HG03135 (cell line): Measurements from ENCODE around the gene MITD1.
"Not testable (repeated sequence)": the region's sequence is repeated elsewhere in the genome, so short reads cannot be mapped to it uniquely, and the experiment has no call there.

ENCODE experiments used
- ATAC-seq: cut with Tn5 transposase; IDR thresholded peaks from one replicate; pipeline ENCODE4 v1.9.1; 2021; ENCODE audit warnings: mild to moderate bottlenecking, moderate library complexity; ENCODE audit not compliant: unreplicated experiment

MITD1 gene

DNA sequence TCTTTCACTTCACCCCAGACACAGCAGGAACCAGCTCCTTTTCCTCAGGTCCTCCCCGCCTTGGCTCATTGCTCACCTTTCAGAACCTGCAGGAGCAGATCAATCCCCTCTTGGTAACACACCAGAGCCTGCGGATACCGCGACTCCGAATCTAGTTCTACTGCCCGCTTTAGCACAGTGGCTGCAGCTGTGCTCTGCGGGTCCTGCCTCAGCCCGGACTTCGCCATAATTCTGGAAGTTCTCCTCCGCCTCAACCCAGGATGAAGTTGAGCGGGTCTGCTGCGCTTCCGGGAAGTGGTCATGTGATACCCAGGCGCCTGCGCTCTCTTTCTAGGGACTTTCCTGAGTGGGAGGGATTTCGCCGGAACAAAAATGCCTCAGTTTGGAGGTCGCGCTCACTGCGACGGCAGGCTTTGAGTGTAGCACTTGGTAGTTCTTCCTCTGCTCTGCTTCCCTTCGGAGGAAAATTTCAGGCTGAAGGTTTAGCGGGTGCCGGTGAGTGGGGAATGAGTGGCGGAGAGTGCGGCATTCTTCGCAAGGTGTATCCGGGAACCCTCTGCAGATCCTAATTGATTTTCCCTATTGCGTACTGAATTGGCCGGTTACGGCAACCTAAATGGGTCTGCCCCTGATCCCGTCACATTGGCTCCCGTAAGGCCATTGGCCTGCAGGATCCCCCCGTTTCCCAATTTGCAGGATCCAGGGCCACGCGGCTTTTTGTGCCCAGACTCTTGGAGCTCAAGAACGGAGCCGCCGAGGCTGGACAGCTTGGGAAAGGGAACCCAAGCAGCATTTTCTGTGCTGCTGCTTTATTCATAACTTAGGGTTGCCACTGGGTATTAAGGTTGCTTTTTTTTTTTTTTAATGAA is at the start of gene MITD1, which contains the start of gene MRPL30:
Gene MITD1, minus strand, starts transcription at position 304 of the 869 bp plus-strand sequence. Its CDS starts 77 bp downstream, at position 227.
Gene MRPL30, plus strand, starts transcription at position 430 of the 869 bp plus-strand sequence. CDS start 5,020 bp downstream, outside the sequence.
- peak; percentile 89 for ATAC-seq

DNA sequence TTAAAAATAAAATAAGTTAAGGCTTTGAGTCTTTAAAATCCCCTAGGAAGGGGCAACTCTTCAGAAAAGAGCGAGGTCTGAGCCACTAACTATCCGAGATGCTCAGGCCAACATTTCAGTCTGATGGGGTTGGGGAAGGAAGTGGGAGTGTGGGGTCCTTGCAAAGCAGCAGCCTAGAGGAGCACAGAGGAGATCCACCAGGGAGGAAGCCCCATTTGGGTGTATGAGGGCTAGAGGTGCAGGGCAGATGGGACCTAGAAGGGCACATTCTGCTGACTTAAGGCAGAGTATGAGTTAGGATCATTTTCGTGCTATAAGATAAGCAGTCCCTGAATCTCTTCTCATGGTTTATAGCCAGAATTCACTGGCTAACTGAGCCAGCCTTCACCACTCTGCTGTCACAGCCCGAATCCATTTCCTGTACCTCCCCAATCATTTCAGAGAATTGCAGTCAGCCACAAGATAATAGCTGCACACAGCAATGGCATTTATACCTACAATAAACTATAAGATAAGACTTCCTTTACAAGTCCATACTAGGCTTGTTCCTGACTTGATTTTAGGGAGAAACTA is 37.2 kb upstream of the MITD1 start:
- ATAC-seq: no peak

DNA sequence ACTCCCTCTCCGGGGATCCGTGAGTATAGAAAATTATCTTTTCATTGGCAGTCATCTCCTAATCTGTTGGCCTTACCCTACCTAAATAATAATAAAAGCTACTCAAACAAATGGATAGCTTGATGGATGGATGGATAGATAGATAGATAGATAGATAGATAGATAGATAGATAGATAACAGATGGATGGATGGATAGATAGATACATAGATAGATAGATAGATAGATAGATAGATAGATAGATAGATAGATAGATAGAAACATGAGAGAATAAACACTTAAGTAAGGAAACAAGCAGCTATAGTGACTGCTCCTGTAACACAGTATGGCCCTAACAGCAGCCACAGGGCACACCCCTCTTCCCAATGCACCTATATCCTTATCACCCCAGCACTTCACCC is 35.2 kb upstream of the MITD1 start:
- no peak for ATAC-seq

DNA sequence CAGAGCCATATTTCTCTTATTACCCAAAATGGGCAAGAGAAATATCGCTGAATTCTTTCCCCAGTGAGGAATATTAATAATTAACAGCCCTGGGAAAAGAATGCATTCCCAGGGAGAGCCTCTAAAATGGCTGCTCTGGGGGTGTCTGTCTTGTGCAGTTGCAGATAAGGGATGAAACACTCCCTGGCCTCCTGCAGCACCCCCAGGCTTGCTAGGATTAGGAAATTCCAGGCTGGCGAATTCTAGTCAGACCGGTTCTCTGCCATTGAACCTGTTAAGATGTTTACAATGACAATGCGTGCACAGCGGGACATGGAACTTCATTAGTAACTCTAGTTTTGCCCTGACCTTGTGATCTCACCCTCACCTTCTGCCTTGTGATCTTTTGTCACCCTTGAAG is 24.6 kb upstream of the MITD1 start:
- ATAC-seq: no peak

DNA sequence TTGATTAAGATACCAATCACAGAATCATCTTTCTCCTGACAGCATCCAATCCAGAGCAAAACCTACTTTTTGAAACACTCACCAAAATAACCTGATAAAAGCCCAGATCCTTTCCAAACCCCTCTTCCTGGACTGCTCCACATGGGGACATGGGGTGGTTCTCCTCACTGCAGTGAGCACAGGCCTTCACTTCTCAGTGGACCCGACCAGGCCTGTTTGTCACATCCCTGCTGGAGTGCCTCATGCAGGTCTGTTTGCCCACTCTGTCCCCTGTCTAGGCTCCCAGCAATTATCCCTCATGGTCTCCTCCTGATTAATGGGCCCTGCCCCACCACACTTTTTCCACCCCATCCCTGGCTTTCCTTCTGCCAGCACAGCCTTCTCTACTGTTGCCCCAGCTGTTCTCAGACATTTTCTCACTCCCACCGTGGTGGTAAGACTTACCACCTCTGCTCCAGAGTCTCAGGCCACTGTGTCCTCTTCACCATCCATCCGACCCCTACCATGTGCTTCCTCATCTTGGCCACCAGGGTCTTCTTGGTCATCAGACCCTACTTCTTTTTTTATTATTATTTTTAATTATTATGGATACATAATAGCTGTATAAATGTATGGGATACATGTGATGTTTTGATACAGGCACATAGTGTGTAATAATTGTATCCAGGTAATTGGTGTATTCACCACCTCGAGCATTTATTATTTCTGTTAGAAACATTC is 21.3 kb upstream of the MITD1 start:
- no peak for ATAC-seq

DNA sequence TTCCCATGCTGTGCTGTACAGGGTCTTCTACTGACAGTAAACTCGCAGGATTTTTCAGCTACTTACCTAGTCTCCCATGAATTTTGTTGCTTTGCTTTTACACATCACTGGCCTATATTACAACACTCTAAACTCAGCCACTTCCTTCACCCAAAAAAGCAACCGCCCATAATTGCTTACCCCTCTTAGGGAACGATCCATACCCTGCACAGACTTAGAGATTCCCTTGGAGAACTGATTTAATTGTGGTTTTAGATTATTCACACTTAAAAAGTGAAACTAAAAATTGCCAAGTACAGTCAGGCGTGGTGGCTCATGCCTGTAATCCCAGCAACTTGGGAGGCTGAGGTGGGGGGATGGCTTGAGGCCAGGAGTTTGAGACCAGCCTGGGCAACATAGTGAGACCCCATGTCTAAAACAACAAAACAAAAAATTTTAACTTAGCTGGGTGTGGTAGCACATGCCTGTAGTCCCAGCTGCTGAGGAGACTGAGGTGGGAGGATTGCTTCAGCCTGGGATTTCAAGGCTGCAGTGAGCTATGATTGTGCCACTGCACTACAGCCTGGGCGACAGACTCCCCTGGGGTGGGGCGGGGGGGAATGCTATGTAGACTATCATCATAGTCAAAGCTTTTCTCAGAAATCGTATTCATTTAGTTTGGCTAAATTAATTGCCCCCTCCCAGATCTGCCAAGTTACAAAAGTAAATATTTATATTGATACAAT is 19.4 kb upstream of the MITD1 start:
- no peak for ATAC-seq

DNA sequence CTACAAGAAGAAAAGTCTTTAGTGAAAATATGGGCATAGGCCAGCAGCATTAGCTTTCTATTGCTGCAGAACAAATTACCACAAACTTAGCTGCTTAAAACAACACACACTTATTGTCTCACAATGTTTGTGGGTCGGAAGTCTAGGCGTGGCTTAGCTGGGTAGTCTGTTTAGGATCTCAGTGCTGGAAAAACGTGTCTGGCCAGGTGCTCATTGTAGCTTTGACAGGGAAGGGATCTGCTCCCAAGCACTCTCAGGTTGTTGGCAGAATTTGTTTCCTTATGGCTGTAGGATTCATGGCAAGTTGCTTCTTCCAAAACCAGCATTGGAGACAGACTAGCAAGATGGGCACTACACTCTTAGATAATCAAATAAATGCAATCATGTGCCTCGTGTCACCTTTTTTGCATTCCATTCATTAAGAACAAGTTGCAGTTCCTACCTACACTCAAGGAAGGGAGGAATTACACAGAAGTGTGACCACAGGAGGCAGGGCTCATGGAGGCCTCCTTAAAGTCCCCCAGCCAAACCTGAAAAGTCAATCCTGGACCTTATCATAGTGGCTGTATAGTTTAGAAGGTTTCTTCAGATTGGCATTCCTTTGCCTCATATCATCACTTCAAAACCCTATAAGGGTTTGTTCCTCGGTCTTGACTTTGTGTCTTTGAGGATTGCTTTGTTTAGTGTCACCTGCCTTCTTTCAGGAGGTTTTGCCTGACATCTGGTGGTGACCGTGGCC is 17.4 kb upstream of the MITD1 start:
- ATAC-seq: no peak

DNA sequence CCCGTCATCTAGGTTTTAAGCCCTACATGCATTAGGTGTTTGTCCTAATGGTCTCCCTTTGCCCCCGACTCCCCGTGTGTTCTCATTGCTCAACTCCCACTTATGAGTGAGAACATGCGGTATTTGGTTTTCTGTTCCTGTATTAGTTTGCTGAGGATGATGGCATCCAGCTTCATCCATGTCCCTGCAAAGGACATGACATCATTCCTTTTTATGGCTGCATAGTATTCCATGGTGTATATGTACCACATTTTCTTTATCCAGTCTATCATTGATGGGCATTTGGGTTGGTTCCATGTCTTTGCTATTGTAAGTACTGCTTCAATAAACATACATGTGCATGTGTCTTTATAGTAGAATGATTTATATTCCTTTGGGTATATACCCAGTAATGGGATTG is 11.5 kb upstream of the MITD1 start:
- ATAC-seq: not testable (repeated sequence)

DNA sequence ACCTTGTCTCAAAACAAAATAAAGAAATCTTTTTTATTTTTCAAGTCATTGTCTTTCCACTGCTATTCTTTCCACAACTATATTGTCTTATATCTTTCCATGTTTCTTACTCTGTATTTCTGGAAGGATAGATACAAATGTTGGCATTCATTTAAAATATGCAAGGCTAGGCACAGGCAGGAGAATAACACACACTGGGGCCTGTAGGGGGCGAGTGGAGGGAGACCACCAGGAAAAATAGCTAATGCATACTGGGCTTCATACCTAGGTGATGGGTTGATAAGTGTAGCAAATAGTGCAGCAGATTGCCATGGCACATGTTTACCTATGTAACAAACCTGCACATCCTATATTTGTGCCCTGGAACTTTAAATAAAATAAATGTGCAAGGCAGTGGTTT is 9.7 kb upstream of the MITD1 start:
- ATAC-seq: no peak

DNA sequence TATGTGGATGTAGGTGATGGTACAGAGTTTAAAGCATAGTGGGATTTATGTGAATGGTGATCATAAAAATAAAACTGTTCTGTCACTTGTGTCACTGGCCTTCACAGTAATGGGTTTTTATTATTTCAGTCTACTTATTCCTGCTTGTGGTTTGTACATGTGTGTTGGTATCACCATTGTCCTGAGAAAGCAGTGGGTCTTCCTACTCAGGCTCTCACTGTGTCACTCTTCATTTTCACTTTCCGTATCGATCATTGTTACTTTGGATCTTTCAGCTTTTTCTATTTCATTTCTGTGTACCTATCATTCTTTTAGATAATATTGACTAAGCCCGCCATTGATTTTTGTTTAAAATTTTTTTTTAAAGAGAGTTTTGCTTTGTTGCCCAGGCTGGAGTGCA is 7.5 kb upstream of the MITD1 start:
- ATAC-seq: no peak

DNA sequence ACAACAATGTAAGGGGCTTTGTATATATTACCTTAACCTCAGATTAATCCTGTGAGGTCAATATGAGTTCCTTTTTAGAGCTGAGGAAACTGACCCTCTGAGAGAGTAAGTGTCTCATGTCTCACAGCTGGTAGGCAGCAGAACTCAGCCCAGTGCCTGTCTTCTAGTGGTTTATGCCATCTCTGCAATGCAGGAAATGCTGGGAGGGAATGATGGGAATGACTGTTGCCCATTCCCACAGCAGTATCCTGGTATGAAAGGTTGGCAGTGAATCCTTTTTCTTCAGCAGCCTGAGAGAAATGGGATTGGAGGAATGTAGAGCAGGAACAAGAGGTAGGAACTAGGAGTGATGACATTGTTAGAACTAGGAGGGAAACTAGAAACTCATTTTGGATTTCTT is 6.2 kb upstream of the MITD1 start:
- ATAC-seq: no peak

DNA sequence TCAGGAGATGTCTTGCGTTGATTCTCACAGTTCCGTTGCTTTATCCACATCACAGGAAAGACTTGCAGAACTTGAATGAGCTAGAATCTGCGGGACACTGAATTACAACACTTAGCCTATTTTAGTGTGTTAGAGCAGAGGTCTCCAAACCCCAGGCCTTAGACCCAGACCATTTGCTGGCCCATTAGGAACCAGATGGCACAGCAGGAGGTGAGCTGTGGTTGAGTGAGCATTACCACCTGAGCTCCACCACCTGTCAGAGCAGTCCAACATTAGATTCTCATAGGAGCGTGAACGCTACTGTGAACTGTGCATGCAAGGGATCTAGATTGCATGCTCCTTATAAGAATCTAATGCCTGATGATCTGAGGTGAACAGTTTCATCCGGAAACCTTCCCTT is 4.0 kb upstream of the MITD1 start:
- no peak for ATAC-seq

DNA sequence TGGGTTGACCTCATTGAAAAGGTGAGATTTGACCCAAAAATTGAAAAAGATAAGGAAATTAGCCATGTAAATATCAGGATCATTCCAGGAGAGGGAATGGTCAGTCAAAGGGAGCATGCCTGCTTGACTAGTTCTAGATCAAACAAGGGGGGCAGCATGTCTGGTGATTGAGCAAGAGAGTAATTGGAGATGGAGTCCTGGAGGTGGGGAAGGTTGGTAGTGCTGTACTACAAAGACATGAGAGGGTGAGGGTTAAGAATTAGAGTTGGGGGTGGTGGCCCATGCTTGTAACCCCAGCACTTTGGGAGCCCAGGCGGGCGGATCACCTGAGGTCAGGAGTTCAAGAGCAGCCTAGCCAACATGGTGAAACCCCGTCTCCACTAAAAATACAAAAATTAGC is 2.2 kb upstream of the MITD1 start:
- no peak for ATAC-seq

DNA sequence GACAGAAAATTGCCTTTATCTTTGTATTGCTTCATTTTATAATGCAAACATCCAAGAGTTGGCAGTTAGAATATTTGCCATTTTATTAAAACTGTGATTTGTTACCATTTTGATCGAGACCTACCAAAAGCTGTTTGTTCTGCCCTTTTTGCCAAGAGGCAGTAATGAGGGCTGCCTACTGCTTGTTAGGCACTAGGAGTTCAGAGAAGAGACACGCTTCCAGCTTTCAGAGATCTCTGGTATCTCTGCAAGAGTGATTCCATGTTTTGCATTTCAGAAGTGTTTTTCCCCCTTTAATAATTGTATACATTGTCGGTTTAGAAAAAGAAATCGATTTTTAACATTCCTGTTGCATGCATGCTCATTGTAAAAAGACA is 754 bp upstream of the MITD1 start:
- no peak for ATAC-seq

DNA sequence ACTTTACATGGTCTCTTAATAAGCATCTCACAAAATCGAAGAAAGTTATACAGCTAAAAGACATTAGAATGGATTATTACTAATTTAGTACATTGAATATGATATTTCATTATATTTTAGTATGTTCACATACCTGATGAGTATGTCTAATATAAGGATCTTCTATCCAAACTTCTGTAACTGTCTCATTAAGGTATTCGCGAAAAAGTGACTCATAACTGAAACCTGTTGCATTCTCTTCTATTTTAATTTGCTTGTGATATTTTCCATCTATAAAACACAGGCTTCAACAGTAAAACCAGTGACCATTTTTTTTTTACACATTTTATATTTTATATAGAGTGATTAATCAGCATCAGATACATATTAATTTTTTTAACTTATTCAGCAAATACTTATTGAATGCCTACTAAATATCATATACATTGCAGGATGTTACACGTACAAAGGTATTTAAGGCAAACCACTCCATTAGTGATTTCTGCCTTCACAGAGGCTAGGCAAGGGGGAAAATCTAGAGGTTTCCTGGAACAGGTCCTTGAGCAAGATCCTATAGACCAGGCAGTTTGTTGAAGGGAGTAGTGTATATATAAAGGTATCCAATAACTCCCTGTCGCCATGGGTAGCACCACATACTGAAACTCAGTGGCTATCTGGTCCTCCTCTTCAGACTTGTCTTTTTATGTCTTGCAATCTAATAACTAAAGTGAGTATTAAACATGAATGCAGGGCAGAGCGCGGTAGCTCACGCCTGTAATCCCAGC is 9.3 kb downstream of the MITD1 start:
- ATAC-seq: no peak

DNA sequence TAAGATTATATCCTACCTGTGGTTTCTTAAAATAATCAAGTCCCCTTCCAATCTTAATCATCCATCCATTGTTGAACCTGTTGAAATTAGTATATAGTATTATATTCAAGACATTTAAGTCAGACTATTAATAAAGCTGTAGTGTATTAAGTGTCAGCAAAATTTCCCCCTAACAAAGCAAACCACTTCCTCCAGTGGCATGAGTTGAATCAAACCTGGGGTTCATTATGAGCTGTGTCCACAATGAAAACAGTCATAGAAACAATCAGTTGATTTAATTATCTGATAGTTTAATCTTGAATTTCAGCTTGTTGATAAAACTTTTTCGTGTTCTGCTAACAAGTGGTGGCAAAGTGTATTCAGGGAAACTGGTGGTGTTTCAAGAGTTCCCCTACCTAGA is 11.3 kb downstream of the MITD1 start:
- no peak for ATAC-seq

DNA sequence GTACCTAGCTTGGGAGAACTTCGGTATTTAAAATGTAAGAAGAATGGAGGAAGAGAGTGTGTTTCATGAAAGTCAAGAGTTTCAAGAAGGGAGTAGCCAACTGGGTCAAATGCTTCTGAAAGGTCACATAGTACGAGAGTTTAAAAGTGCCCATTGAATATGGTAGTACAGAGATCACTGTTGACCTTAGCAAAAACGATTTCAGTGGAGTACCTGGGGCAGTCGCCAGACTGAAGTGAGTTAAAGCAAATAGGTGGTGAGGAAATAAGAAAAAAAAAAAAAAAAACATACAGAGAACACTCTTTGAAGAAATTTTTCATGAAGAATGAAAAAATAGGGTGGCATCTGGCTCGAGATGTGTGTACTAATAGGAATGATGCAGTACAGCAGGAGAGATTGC is 14.6 kb downstream of the MITD1 start:
- ATAC-seq: no peak

DNA sequence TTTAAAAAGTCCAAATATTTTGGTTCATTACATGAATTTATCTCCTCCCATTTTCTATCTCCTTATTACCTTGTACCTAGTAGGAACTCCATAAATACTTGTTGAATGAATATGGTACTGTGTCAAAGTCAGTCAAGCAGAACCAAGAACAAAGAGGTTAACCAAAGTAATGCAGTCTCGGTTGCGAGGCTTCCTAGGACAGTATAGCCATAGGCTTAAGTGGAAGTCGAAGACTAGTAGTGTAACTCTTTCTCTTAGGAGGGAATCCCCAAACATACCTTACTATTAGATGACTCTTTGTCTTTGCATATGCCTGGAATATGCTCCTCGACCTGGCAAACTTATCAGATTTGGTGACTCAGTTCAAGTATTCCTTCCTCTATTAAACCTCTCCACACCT is 21.3 kb downstream of the MITD1 start:
- no peak for ATAC-seq

DNA sequence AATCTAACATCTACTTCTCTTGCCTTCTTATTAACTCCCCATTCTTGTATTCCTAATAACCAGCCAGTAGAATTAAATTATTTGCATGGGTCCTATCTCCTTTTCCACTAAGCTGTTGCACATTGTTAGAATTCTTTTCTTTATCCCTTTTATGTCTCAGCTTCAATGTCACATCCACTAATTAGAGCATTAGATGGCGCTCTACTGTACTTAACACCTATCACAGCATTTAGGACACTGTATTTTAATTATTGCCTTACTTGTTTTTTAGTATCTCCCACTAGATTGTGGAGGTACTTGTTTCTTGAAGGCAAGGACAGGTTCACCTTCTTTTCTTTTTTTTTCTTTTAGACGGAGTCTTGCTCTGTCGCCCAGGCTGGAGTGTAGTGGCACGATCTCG is 22.3 kb downstream of the MITD1 start:
- no peak for ATAC-seq

DNA sequence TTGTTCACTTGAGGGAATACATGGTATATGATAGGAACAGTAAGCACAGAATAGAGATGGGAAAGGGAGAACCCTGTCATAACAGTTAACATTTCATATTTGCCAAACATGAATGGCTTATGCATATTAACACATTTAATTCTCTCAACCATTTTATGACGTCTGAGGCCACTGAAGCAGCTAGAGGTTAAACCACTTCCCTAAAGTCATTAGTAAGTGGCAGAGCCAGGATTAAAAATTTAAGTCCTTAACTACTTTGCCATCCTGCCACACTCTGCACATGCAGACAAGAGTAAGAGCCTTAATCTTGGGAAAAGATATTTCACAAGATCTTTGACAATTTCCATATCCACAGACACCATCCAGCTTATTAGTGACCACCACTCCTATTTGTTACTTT is 24.0 kb downstream of the MITD1 start:
- no peak for ATAC-seq
